ENCODE data around the gene TMEM19.

DNA sequence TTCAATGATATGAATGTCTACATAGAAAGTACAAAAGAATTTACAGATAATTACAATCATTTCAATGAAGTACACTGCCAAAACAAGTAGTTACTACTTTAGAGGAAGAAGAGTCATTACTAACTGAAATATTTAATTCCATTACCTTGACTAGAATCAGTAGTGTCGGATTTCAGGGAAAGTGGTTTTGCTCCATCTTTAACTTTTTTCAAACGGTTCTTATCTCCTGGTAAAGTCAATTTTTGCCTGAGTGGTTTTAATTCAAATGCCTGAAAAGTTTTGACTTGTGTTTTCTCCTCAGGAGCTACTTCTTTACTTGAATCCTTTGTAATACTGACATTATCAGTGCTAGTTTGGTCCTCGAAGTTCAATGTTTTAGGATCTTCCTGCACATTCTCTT lies 29.1 kb upstream of the TMEM19 start:
- TF ChIP-seq, protein P1, sequence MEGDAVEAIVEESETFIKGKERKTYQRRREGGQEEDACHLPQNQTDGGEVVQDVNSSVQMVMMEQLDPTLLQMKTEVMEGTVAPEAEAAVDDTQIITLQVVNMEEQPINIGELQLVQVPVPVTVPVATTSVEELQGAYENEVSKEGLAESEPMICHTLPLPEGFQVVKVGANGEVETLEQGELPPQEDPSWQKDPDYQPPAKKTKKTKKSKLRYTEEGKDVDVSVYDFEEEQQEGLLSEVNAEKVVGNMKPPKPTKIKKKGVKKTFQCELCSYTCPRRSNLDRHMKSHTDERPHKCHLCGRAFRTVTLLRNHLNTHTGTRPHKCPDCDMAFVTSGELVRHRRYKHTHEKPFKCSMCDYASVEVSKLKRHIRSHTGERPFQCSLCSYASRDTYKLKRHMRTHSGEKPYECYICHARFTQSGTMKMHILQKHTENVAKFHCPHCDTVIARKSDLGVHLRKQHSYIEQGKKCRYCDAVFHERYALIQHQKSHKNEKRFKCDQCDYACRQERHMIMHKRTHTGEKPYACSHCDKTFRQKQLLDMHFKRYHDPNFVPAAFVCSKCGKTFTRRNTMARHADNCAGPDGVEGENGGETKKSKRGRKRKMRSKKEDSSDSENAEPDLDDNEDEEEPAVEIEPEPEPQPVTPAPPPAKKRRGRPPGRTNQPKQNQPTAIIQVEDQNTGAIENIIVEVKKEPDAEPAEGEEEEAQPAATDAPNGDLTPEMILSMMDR (IDR thresholded peaks at IDR 0.05 in 4 of 5, conservative IDR thresholded peaks at IDR 0.05 in 1 of 5) = no peak
- TF ChIP-seq POLR2A (IDR thresholded peaks at IDR 0.05) = no peak
